ENCODE data around the gene SLC48A1.
"Not testable (repeated sequence)": the region's sequence is repeated elsewhere in the genome, so short reads cannot be mapped to it uniquely, and the experiment has no call there.

The SLC48A1 gene

DNA sequence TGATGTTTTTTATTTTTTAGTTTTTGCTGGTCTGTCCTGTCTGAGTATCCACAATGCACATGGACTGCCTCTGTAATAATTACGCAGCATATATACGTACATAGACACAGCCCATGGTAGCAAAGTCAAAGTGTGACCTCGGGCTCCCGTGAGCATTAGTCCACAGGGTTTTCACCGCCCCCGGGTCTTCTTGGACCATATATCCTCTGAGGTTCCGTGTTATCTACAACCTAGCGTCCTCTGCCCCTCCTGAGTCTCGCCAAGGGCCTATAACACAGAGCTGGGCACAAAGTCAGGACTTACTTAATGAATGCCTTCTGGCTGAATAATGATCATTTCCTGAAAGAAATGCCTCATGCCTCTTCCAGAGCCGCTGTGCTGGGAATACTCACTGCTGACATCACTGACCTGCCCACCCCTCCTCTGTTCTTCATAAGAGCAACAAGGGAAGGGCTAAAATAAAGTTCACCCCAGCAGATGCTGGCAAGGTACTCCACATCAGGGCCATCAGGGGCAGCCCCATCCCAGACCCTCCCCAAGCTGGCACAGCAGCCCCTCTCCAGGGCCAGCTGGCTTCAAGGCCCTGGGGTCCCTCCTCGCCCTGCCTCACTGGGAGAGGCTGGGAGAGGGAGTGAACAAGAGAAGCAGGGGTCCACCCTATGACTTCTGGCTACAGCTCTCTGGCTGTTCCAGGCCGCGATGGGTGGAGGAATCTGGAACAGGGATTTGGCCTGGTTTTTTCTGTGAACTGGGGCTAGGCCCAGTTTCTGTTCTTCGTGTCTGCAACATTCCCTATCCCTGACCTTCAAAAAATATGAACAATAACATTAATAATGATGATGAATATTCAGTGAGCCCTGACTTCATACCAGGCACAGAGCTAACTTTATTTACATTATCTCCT, 38.8 kb downstream of the SLC48A1 start:
- DNase-seq (ENCODE audit: low read depth), result no peak

DNA sequence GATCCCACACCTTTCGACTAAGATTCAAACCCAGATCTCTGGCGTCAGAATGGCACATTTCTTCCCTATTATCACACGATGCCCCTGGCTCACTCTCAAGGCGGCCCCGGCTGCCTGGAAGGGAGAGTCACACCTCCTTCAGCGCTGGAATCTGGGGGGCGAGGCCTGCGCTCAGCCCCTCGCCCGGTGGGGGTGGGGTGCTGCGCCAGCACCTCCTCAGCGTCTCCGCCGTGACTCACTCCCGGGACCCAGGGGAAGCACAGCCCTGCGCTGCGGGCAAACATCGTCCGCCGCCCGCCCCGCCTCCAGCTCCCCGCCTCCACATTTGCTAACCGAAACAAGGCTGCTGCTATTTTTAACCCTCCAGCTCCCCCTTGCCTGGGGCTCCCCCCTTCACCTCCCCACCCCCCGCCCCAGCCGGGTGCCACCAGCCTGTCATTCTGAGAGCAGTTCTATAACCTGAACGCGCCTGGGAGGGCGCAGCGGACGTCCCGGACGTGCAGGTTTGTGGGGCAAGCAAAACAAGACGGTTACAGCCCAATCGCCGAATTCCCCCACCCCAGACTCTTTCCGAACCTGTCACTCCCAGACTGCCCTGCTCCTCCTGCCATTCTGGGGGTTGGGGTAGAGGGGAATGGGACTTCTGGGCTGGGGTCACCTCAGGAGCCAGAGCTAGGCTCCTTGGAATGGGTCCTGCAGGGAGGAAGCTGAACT, 39.9 kb downstream of the SLC48A1 start:
- DNase-seq (ENCODE audit: low read depth), result peak; percentile 85

DNA sequence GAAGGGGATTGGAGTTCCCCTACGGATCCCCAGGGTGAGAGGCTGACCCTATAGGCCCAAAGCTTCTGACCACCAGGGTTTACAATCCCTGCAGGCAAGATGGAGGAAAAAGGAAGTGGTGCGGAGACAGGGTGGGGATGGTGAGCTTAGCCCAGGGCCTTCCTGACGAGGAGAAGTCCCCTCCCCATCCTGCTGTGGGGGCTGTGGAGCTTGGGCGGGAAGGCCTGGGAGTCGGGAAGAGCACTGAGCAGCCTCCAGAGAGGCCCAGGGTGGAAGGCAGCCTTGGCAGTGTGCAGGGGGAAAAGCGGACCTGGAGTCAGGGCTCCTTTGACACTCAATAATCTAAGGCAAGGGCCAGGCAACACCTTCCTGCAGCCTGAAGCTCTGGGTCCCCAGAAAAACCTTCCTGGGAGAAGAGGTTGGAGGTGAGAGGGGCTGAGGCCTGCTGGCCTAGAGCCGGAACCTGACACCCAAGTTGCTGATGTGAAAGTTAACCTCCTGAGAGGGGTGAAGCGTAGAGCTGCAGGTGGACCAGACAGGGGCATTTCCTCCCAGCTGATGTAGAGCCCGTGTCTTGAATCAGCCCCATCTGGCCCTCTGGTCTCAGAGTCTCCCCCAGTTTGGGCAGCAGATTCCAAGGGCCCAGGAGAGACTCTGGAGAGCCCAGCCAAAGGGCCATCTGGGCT, 40.6 kb downstream of the SLC48A1 start:
- no peak for DNase-seq (ENCODE audit: low read depth)

DNA sequence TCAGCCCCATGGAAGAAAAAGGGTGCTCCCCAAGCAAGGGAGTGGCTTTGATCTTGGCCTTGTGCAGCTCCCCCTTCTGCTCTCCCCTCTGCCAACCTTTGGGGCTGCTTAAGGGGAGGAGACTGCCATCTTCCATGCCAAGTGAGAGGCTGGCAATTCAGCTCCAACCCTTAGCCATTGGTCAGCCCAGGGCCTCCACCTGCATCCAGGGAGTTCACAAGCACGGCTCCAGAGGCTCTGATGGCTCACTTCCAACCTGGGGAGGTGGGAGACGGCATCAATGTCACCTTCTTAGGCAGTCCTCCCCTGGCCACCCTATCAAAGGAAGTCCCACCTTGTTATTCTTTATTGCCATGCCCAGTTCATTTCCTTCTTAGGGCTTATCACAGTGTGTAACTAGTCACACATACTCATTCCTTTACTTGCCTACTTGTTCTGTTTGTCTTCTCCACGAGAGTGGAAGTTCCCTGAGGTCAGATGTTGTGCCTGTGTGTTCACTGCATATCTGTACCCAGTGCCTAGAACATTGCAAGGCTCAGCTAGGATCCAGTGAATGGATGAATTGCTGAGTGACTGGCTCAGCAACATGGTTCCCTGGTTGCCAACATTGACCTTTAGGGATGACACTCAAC, 41.6 kb downstream of the SLC48A1 start:
- DNase-seq (ENCODE audit: low read depth), result no peak

DNA sequence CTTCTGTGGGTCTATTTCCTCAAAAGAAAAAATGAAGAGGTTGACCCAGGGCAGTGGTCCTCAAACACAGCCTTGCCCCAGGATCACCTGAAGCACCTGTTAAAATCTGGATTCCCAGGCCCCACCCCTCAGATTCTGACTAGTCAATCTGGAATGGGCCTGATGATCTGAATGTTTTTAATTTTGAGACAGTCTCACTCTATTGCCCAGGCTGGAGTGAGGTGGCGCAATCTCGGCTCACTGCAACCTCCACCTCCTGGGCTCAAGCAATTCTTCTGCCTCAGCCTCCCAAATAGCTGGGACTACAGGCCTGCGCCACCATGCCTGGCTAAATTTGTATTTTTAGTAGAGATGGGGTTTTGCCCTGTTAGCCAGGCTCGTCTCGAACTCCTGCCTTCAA, 42.4 kb downstream of the SLC48A1 start:
- DNase-seq (ENCODE audit: low read depth), result not testable (repeated sequence)

DNA sequence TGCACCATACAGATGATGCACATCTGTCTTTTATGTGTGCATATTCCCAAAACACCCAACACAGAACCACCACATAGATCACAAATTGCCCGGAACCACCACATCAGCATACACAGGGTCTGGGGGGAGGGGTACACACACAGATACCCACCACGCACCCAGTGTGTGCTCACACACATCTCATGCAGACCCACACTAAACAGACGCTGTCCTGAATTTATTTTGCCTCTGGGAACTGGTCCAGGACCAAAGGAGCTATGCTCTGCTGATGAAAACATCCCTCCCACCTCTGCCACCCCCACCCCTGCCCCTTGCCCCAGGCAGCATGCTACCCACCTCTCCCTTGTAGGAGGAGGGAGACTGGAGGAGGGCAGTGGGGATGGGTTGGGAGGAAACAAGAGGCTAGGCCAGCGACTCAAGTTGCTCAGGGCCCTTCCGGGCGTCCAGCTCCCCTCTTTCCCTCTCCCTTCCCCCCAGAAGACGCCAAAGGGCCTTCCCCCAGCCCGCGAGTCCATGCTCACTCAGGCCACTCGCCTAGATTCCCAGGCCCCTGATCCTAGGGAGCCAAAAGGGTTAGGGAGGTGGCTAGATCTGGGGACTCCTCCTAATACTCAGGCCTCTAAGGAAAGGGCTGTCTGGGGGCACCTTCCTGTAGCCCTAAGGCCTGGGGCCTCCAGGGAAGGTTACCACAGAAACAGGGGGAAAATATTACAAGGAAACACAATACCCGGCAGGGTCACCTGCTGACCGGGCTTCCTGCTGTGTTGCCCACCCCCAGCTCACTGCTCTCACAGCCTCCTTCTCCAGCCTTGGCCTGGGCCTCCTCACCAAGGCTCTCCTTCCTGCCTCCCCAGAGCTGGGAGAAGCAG, 43.6 kb downstream of the SLC48A1 start:
- DNase-seq (ENCODE audit: low read depth), result no peak

DNA sequence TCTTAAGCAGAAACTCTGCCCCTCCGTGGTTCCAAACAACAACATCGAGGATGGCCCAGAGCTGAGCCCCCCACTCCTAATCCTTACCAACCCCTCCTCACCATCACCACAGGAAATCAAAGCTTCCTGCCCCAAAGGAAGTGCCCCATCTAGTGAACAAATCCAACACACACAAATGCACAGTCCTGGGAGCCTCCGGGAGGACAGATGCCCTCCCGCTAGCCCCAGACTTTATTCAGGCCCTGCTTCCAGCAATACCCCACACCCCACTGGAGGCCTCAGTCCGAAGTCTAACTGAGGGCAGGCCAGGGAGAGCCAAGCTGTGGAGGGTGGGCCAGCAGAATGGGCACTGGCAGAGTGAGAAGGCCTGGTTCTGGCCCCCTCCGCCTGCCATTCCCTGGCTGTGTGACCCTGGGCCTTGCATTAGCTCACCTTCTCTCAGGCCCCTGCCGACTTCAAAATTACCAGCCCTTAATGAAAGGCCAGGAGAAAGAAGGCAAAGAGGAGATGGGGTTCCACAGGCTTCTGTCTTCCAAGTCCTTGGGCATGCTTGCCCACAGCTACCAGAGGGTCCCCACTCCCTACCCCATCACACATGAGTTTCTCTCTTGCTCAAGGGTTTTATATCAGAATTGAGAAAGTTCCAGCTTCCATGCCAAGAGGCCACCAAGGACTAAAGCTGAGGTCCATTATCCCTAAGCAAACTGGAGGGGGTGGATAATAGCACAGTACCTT, 44.4 kb downstream of the SLC48A1 start:
- no peak for DNase-seq (ENCODE audit: low read depth)

DNA sequence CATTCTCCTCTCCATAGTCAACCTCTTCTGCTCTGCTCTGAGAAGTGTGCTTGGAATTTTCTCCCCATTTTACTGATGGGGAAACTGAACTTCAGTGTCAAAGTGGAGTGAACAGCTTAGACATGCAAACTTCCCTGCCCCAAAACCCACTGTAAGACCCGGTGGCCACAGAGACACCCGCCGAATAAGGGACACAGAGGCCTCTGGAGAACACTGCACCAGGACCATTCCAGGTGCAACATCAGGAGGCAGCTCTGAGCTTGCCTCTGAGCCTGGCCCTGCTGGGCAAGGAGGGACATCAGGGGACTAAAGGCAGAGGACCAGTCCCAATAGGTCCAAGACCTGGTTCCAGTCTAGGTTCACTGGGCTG, 45.0 kb downstream of the SLC48A1 start:
- DNase-seq (ENCODE audit: low read depth), result no peak

DNA sequence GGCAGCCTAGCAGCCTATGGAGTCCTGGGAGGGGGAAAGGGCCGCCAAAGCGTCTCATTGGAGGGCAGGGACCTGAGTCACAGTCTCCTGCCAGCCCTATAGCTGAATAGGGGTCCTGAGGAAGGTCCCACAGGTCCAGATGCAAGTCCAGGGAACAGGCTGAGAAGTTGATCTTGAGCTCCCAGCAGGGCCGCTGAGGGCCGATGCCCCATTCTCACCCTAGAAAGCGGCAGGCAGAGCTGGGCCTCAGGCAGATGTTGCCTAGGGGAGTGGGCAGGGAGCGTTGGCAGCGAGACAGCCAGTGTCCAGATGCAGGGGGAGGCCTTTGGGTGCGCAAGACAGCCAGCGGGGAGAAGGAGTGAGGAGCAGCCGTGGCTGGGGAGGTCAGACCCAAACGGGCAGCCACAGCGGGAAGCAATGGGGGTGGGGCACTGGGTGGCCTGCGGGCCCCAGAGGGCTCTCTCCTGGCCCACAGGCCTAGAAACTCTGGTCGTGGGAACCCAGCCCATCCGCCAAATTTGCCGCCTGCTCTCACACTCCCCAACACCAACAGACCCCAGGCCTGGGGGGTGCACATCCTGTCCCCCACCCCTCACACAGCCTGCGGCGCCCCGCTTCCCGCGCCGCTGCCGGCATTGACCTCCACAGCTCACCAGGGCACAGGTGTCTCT, 45.6 kb downstream of the SLC48A1 start:
- DNase-seq (ENCODE audit: low read depth), result no peak

DNA sequence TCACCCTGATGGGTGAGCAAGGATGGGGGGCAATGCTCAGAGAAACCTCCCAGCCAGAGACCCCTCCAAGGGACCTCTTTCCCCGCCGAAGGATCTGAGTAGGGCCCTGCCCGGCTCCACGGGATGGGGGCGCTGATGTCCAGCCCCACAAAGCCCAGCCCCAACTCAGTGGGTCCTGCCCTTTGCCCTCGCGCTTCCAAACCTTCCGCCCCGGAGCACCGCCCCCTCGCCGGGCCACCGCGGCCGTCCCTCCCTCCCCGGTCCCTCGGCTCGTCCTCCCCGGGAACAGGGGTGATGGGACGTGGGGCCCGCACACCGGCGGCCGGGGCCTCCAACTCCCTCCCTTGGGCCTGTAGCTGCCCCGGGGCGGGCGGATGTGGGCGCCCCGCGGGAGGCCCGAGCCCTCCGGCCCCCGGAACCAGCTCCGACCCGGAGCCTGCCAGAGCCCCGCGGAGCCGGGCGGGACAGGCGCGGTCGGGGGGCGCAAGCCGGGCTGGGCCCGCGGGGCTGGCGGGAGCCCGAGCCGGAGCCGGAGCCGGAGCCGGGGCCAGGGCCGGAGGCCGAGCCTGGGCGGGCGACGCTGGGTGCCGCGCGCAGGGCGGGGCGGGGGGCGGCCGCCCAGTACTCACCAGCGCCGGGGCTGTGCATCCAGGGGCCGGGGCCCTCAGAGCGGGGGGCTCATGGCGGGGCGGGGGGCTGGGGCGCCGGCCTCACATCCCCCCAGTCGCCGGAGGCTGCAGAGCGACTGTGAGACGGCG, 46.3 kb downstream of the SLC48A1 start:
- no peak for DNase-seq (ENCODE audit: low read depth)

DNA sequence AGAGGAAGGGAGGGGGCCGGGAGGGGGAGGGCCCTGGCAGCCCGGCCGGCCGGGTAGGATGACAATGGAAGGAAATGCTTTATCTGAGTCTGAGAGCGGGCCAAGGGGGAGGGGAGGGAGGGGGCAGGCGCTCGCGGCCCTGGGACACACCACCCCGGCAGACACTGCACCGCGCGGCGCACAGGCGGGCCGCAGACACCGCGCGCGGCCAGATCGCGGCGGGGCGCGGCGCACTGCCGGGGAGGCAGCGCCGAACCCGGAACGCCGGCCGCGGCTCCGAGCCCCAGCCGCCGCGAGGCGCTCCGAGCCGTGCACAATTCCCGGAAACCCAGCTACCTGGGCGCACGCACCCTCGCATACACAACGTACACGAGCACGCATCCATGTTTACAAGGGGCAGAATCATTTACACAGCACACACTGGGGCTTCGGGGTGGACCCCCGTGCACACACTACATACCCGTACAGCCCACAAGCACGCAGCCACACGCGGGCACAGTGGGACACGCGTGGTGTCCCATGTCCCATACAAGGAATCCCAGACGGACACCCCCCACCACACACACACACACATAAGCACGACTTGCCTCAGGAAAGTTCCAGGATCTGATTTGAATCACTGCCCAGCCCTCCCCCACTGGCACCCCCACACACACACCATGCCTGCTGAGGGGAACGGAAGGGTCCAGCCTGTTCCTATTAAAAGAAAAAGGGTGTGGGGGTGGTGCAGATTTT, 47.0 kb downstream of the SLC48A1 start, which contains the start of gene HDAC7:
HDAC7 (minus strand) TSS at position 8 of the 735 bp plus-strand sequence. CDS start 118 bp downstream, outside the sequence.
- DNase-seq (ENCODE audit: low read depth), result peak; percentile 69

DNA sequence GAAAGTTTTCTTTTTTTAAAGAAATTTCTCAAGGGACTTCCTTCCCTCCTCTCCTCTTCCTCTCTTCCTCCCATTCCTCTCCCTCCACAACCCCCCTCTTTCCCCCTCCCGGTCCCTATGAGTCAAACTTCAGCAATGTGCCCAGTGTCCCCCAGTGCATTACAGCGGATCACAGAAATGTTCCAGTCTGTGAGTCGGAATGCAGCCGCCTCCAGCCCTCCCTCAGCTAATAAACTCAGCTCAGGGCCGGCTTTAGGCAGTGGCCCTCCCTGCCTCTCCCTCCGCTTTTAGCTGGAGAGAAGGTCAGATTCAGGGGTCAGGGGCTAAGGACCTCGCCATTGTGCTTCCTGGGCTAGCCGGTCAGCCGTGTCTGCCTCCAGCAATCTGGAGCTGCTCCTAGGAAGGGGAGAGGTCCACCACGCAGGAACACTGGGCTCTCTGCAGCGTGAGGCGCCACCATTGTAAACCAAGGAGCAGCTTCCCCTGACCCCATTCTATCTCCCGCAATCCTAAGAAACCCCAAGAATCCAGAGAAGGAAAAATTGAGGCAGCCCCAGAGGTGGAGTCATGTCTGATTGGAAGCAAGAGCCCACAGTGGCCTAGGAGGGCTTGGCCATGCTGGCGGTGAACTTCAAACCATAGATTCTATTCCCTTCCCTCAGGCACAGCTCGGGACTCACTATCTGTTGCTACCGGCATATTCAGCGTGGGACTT, 47.8 kb downstream of the SLC48A1 start:
- no peak for DNase-seq (ENCODE audit: low read depth)

DNA sequence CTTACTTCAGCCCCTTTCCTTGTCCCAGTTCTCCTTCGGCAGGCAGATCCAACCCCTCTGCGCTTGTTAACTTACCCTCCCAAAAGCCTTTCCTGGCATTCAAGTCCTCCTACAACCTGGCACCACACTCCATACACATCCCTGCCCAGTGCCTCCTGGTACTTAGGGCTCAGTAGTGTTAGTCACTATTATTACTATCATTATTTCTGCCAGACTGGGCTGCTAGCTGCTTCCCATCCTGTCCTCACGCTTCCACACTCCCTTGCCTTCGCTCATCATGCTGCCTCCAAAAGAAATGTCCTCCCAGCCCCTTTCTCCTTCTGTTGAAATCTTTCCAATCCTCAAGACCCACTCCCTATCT, 48.3 kb downstream of the SLC48A1 start:
- DNase-seq (ENCODE audit: low read depth), result no peak

DNA sequence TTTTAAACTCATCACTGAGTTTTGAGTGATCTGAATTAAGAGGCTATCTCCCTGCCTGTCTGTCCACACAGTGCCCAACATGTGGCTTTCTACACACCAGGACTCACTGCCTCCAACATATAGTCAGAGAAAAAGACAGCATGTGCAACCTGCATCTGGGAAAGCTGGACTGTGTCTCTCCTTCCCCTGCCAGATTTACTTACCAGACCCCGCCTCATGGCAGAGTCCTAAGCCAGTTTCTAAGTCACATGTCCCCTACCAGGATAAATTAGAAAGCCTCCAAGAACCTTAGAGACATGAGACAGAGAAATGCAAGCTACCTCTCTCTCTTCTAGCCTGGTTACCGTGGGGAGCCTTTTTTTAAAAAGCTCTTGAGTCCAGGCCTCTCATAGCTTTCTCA, 49.4 kb downstream of the SLC48A1 start:
- no peak for DNase-seq (ENCODE audit: low read depth)

DNA sequence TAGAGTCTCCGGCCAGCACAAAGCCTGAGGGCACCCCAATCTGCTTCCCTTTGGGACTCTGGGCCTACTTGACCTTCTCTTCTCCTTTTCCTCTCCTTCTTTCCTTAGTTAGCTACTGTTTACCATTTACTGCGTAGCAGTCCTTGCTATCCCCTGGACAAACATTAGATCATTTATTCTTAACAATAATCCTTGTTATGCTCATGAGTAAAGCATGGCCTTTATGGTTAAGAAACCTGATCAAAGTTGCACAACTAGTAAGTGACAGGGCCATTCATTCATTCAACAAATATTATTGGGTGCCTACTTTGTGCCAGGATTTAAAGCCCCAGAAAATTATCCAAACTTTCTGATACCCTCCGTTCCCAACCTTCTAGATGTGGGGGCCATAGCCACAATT, 49.8 kb downstream of the SLC48A1 start:
- no peak for DNase-seq (ENCODE audit: low read depth)

DNA sequence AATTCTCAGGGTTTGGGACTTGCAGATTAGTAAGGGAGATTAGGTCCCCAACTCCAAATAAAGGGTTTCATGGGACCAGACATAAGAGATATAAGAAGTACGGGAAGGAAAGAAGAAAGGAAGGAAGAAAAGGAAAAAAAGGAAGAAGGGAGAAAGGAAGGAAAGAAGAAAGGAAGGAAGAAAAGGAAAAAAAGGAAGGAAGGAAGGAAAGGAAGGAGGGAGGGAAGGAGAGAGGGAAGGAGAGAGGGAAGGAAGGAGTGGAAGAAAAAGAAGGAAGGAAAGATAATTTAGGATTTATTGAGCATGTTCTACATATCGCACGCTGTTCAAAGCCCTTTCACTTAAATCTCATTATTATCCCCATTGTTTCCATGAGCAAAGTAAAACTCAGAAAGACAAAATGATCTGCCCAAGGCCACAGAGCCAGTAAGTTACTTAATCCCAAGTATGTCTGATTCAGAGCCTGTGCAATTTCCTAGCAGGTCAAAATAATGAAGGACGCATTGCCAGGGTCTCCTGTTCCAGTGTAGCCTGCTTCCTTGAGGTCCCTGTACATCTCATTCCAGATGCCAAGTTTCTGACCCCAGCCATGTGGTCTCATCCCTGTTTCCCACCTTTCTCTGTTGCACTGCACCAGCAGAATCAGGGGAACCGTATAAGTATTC, 50.5 kb downstream of the SLC48A1 start:
- DNase-seq (ENCODE audit: low read depth), result no peak

DNA sequence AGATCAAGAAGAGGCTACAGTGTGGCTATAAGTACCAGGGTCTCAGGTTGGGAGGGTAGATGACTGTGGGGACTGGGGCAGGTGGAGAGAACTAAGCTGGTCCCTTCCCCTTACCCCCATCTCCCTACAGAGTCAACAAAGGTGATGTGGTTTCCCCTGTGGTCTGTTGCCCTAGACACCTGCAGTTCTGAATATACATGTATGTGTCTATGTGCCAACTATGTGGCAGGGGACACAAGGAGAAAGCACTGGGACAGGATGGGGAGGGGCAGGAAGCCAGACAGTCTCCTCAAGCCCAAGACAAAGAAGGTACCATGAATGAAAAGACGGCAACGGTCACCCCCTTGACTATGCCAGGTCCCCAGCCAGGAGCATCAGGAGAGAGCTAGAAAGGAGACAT, 51.2 kb downstream of the SLC48A1 start:
- DNase-seq (ENCODE audit: low read depth), result no peak

Data from activated T-cell treated with anti-CD3 and anti-CD28 coated beads for 1 hour (primary cell).